Karpas-422 (cell line): ENCODE data around the gene AXIN1. TPM values are rescaled to one million over a fixed set of nuclear protein-coding genes. Genes with fewer than 3 reads are reported as not detected.
"Not testable (repeated sequence)": the region's sequence is repeated elsewhere in the genome, so short reads cannot be mapped to it uniquely, and the experiment has no call there.

ENCODE experiments used
- DNase-seq: peaks from one replicate; pipeline ENCODE4 v3.0.0-alpha.2; 2015
- H2AFZ ChIP-seq: fragments of 200-600 bp; sonication (generic); 2 replicates; pipeline ENCODE4 v1.6.1; 2014; ENCODE audit warnings: antibody characterized with exemption, low read length, mixed read lengths
- H3K27ac ChIP-seq: fragments of 200-600 bp; sonication (generic); 2 replicates; pipeline ENCODE4 v1.5.1; 2014; ENCODE audit warnings: mild to moderate bottlenecking, low read length, moderate library complexity
- H3K27me3 ChIP-seq: fragments of 200-600 bp; sonication (generic); 2 replicates; pipeline ENCODE4 v1.6.1; 2014; ENCODE audit warnings: low read length, mixed read lengths
- H3K36me3 ChIP-seq: fragments of 200-600 bp; sonication (generic); 2 replicates; pipeline ENCODE4 v1.6.1; 2014; ENCODE audit warnings: low read length, mixed read lengths; ENCODE audit not compliant: insufficient read depth
- H3K4me1 ChIP-seq: fragments of 200-600 bp; sonication (generic); 2 replicates; pipeline ENCODE4 v1.6.1; 2014; ENCODE audit warnings: mild to moderate bottlenecking, low read length, mixed read lengths
- H3K4me2 ChIP-seq: fragments of 200-600 bp; sonication (generic); 2 replicates; pipeline ENCODE4 v1.6.1; 2014; ENCODE audit warnings: low read length, low read depth, mild to moderate bottlenecking; ENCODE audit not compliant: poor library complexity, severe bottlenecking
- H3K4me3 ChIP-seq: fragments of 200-600 bp; sonication (generic); 2 replicates; pipeline ENCODE4 v1.5.1; 2014; ENCODE audit warnings: mild to moderate bottlenecking, antibody characterized with exemption, low read length, mixed read lengths
- H3K79me2 ChIP-seq: fragments of 200-600 bp; sonication (generic); 2 replicates; pipeline ENCODE4 v1.6.1; 2014; ENCODE audit warnings: mild to moderate bottlenecking, low read length, mixed read lengths
- H3K9ac ChIP-seq: fragments of 200-600 bp; sonication (generic); 2 replicates; pipeline ENCODE4 v1.6.0; 2014; ENCODE audit warnings: low read length
- H3K9me2 ChIP-seq: fragments of 200-600 bp; sonication (generic), shearing (Covaris generic); replicated peaks from 2 replicates; pipeline ENCODE4 v1.6.0; 2014; ENCODE audit warnings: mild to moderate bottlenecking, low read length, moderate library complexity; ENCODE audit not compliant: insufficient read depth
- H3K9me3 ChIP-seq: fragments of 300-700, 200-600 bp; sonication (generic); 2 replicates; pipeline ENCODE4 v1.6.1; 2014; ENCODE audit warnings: low read length, mixed read lengths
- H4K20me1 ChIP-seq: fragments of 200-600 bp; sonication (generic); 2 replicates; pipeline ENCODE4 v1.6.1; 2014; ENCODE audit warnings: mild to moderate bottlenecking, antibody characterized with exemption, low read length, low read depth; ENCODE audit not compliant: insufficient read depth
- total RNA-seq: library from RNA; depleted of rRNA; stranded (reverse); fragments of >200 nt; shearing (Covaris generic); gene quantifications from 2 replicates; pipeline ENCODE4 v1.2.3, GENCODE V29; 2014; ENCODE audit warnings: low replicate concordance

AXIN1 gene
- total RNA-seq, 1 experiment from 2014 or later = 14.6 TPM

GRCh38 chr16:346587-346986 lies 5.9 kb downstream of the AXIN1 start:
- H2AFZ ChIP-seq = no peak overlapping the region
- no peaks in the 10 kb centered on the region for H3K9me3 ChIP-seq
- H3K79me2 ChIP-seq = peaks cover 94% of the 10 kb centered on the region
- peaks cover 28% of the 10 kb centered on the region for H3K4me1 ChIP-seq
- H3K4me2 ChIP-seq = no peak overlapping the region
- H3K27ac ChIP-seq = no peak overlapping the region
- H3K27me3 ChIP-seq = no peaks in the 10 kb centered on the region
- peaks cover 20% of the 10 kb centered on the region for H4K20me1 ChIP-seq
- H3K9ac ChIP-seq = no peak overlapping the region
- H3K9me2 ChIP-seq = no peaks in the 10 kb centered on the region
- no peak overlapping the region for H3K4me3 ChIP-seq
- peaks cover 15% of the 10 kb centered on the region for H3K36me3 ChIP-seq
- no peak for DNase-seq

GRCh38 chr16:345772-346171 lies 6.8 kb downstream of the AXIN1 start:
- peaks cover 20% of the 10 kb centered on the region for H4K20me1 ChIP-seq
- no peak overlapping the region for H2AFZ ChIP-seq
- DNase-seq = no peak
- H3K4me2 ChIP-seq = no peak overlapping the region
- H3K9ac ChIP-seq = no peak overlapping the region
- H3K4me3 ChIP-seq = no peak overlapping the region
- no peak overlapping the region for H3K27ac ChIP-seq
- peaks cover 21% of the 10 kb centered on the region for H3K4me1 ChIP-seq
- peaks cover 15% of the 10 kb centered on the region for H3K36me3 ChIP-seq
- H3K79me2 ChIP-seq = peaks cover 91% of the 10 kb centered on the region
- H3K9me2 ChIP-seq = no peaks in the 10 kb centered on the region
- H3K27me3 ChIP-seq = no peaks in the 10 kb centered on the region
- H3K9me3 ChIP-seq = no peaks in the 10 kb centered on the region

- Histone ChIP-seq H3K4me1 (no peaks in the 10 kb centered on the region), H3K9ac (no peak overlapping the region), H3K4me3 (no peak overlapping the region)
Observed at GRCh38 chr16:342455-343213, 9.9 kb downstream of the AXIN1 start.

GRCh38 chr16:341974-342336 lies 10.6 kb downstream of the AXIN1 start:
- not testable (repeated sequence) for H3K9me2 ChIP-seq, H3K27me3 ChIP-seq, H2AFZ ChIP-seq, H3K4me2 ChIP-seq, H3K4me3 ChIP-seq, H3K36me3 ChIP-seq, DNase-seq, H3K27ac ChIP-seq, H3K4me1 ChIP-seq, H3K9me3 ChIP-seq, H3K9ac ChIP-seq
- H3K79me2 ChIP-seq = peaks cover 91% of the 10 kb centered on the region
- H4K20me1 ChIP-seq = peaks cover 15% of the 10 kb centered on the region; the same call in 1 of the 2 replicates

More at GRCh38 chr16:342455-343213, 9.9 kb downstream of the AXIN1 start:
- H3K9me3 ChIP-seq = no peaks in the 10 kb centered on the region
- H3K36me3 ChIP-seq = peaks cover 8% of the 10 kb centered on the region
- H3K79me2 ChIP-seq = peaks cover 91% of the 10 kb centered on the region
- H3K27ac ChIP-seq = no peak overlapping the region
- no peaks in the 10 kb centered on the region for H3K27me3 ChIP-seq
- no peak overlapping the region for H2AFZ ChIP-seq
- H4K20me1 ChIP-seq = peaks cover 21% of the 10 kb centered on the region
- H3K9me2 ChIP-seq = no peaks in the 10 kb centered on the region
- no peak overlapping the region for H3K4me2 ChIP-seq
- DNase-seq = no peak

- H3K36me3 ChIP-seq, H3K9me3 ChIP-seq, H3K4me2 ChIP-seq, H3K4me1 ChIP-seq, DNase-seq, H3K4me3 ChIP-seq, H3K27me3 ChIP-seq, H3K9ac ChIP-seq, H3K27ac ChIP-seq, H3K9me2 ChIP-seq, H2AFZ ChIP-seq: not testable (repeated sequence)
- Histone ChIP-seq H3K79me2 (peaks cover 91% of the 10 kb centered on the region), H4K20me1 (peaks cover 11% of the 10 kb centered on the region; the same call in 1 of the 2 replicates)
Observed at GRCh38 chr16:341095-341973, 11.2 kb downstream of the AXIN1 start.

GRCh38 chr16:340370-341091 lies 12.0 kb downstream of the AXIN1 start:
- DNase-seq = peak; percentile 37
- Histone ChIP-seq H4K20me1 (peaks cover 11% of the 10 kb centered on the region; the same call in 1 of the 2 replicates), H3K36me3 (no peaks in the 10 kb centered on the region; the same call in 1 of the 2 replicates), H2AFZ (no peak overlapping the region), H3K9me3 (peaks cover 1% of the 10 kb centered on the region; the same call in 1 of the 2 replicates), H3K9me2 (no peaks in the 10 kb centered on the region), H3K9ac (no peak overlapping the region), H3K4me2 (no peak overlapping the region), H3K79me2 (peaks cover 91% of the 10 kb centered on the region), H3K4me1 (no peaks in the 10 kb centered on the region), H3K27ac (no peak overlapping the region), H3K27me3 (no peaks in the 10 kb centered on the region), H3K4me3 (no peak overlapping the region)

- Histone ChIP-seq H3K27me3 (no peaks in the 10 kb centered on the region), H3K9ac (no peak overlapping the region), H2AFZ (no peak overlapping the region), H3K4me3 (no peak overlapping the region), H4K20me1 (peaks cover 11% of the 10 kb centered on the region; the same call in 1 of the 2 replicates), H3K79me2 (peaks cover 91% of the 10 kb centered on the region), H3K4me1 (no peaks in the 10 kb centered on the region), H3K36me3 (no peaks in the 10 kb centered on the region; the same call in 1 of the 2 replicates), H3K9me3 (peaks cover 3% of the 10 kb centered on the region; the same call in 1 of the 2 replicates), H3K27ac (no peak overlapping the region), H3K9me2 (no peaks in the 10 kb centered on the region), H3K4me2 (no peak overlapping the region)
- no peak for DNase-seq
Observed at GRCh38 chr16:339680-340079, 12.8 kb downstream of the AXIN1 start.
